ENCODE measurements around the gene FRG2B.
"Not testable (repeated sequence)": the region's sequence is repeated elsewhere in the genome, so short reads cannot be mapped to it uniquely, and the experiment has no call there.

The FRG2B gene

DNA sequence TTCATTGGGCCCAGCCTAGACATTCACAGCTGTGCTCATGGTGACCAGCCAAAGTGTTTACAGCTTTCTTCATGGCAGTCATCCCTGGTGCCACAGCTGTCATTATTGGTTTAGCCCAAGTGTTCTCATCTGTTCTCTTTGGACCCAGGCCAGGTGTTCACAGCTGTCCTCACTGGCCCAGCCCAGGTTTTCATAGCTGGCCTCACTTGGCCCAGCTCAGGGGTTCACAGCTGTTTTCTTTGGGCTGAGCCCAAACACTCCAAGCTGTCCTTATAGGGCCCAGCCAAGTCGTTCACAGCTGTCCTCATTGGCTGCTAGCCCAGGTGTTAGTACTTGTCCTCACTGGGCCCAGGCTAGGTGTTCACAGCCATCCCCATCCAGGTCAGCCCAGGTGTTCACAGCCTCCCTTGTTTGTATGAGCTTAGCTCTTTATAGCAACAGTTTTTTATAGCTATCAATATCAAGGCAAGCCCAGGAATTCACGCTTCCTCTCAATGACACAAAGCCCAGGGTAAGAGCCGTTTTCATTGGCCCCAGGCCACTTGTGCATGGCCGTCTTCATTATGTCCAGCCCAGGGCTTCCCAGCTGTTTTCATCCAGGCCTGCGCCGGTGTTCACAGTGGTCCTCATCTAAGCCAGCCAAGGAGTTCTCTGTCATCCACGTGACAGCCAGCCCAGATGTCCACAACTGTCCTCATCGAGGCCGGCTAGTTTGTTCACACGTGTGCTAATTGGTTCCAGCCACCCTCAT lies 11.6 kb downstream of the FRG2B start:
- Mint-ChIP-seq H3K36me3 (no peaks in the 10 kb centered on the region), H3K4me3 (no peak overlapping the region), H3K4me1 (no peaks in the 10 kb centered on the region), H3K27ac (no peak overlapping the region), H3K9me3 (no peaks in the 10 kb centered on the region)
- DNase-seq (ENCODE audit: low spot score in 2 of 2) (no peak), ATAC-seq (no peak)

DNA sequence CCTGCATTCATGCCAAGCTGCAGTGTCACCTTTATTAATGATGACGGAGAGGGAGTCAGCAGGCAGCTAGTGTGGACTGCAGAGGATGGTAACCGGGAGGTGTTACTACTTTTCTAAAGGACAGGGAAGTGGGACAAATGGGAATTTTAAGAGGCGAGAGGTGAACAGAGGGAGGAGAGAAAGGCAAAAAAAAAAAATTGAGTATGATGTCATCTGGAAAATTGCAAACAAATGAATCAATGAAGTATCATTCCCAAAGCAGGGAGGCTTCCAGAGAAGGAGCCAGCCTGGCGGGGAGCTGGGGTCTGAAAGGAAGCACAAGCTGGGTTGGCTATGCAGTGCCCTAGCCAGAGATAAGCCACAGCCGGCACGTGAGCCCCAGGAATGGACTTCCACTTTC lies 12.9 kb downstream of the FRG2B start:
- Mint-ChIP-seq H3K4me3 (no peak overlapping the region), H3K4me1 (no peaks in the 10 kb centered on the region), H3K9me3 (no peaks in the 10 kb centered on the region), H3K36me3 (no peaks in the 10 kb centered on the region), H3K27ac (no peak overlapping the region)
- DNase-seq (ENCODE audit: low spot score in 2 of 2), result no peak
- no peak for ATAC-seq

DNA sequence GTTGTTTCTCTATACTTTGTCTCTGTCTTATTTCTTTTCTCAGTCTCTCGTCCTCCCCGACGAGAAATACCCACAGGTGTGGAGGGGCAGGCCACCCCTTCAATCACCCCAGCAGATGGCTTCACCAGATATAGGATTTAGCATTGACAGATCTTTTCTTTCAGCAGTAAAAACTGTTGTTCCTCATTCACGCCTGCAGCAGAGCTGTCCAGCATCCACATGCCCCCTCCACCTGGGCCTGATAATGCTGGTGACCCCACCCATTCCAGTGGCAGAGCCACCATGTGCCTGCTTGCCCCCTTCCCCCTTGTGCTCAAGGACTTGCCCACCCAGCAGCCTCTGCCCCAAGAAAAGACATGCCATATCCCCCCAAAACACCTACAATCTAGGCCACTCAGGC lies 15.5 kb downstream of the FRG2B start:
- H3K9me3 Mint-ChIP-seq, result no peaks in the 10 kb centered on the region
- DNase-seq (ENCODE audit: low spot score in 2 of 2) (no peak), ATAC-seq (no peak)
- H3K36me3 Mint-ChIP-seq, result no peaks in the 10 kb centered on the region
- no peaks in the 10 kb centered on the region for H3K4me1 Mint-ChIP-seq
- H3K4me3 Mint-ChIP-seq, result no peak overlapping the region
- no peak overlapping the region for H3K27ac Mint-ChIP-seq

DNA sequence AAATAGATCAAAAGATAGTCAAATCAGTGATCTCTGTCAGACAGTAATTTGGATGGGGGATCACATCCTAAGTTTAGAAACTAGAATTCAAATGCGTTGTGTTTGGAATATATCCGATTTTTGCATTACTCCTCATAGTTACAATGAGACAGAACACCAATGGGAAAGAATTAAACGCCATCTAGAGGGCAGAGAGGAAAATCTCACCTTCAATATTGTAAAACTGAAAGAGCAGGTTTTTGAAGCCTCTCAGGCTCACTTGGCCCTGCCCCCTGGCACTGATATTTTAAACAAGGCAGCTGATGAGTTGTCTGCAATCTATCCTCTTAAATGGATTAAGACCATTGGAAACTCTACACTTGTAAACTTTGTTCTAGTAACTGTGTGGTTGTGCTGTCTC lies 17.7 kb downstream of the FRG2B start:
- H3K36me3 Mint-ChIP-seq, result no peaks in the 10 kb centered on the region
- H3K4me1 Mint-ChIP-seq, result no peaks in the 10 kb centered on the region
- DNase-seq (ENCODE audit: low spot score in 2 of 2), result no peak
- H3K27ac Mint-ChIP-seq, result no peak overlapping the region
- ATAC-seq, result no peak
- no peak overlapping the region for H3K4me3 Mint-ChIP-seq
- no peaks in the 10 kb centered on the region for H3K9me3 Mint-ChIP-seq

DNA sequence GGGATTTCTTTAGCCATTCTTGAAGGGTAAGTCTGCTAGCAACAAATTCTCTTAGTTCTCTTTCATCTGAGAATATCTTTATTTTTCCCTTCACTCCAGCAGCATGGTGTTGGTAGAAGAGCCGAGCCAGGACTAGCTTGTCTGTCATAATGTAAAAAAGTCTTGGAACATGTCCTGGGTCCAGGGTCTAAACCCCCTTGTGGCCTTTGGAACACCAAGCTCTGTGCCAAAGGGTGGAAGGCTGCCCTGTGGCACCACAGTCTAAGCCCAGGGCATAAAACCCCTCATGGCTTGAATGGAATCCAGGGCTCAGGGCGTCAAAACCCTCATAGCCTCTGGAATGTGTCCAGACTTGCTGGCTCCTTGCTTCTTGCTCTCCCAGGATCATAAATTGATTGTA lies 23.2 kb downstream of the FRG2B start:
- H3K4me1 Mint-ChIP-seq, result not testable (repeated sequence)

DNA sequence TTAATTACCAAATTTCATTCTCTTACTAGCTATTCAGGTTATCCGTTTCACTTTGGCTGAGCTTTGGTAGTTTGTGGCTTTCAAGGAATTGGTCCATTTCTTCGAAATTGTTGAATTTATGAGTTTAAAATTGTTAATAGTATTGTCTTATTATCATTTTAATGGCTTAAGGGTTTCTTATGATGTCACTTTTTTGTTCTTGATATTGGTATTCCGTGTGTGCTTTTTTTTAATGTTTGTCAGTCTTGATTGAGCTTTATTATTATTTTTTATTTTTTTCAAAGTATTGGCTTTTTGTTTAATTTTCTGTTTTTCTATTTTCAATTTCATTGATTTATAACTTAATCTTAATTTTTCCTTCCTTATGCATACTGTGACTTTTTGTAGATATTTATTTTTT lies 25.9 kb downstream of the FRG2B start:
- Mint-ChIP-seq H3K27ac (no peak overlapping the region), H3K4me3 (no peak overlapping the region), H3K36me3 (no peaks in the 10 kb centered on the region), H3K4me1 (no peaks in the 10 kb centered on the region), H3K9me3 (no peaks in the 10 kb centered on the region)
- ATAC-seq, result no peak
- DNase-seq (ENCODE audit: low spot score in 2 of 2), result no peak

More for the DNA sequence above, 23.2 kb downstream of the FRG2B start:
- H3K4me3 Mint-ChIP-seq; DNase-seq (ENCODE audit: low spot score in 2 of 2); H3K9me3 Mint-ChIP-seq; H3K27ac Mint-ChIP-seq; ATAC-seq; H3K36me3 Mint-ChIP-seq: not testable (repeated sequence)

DNA sequence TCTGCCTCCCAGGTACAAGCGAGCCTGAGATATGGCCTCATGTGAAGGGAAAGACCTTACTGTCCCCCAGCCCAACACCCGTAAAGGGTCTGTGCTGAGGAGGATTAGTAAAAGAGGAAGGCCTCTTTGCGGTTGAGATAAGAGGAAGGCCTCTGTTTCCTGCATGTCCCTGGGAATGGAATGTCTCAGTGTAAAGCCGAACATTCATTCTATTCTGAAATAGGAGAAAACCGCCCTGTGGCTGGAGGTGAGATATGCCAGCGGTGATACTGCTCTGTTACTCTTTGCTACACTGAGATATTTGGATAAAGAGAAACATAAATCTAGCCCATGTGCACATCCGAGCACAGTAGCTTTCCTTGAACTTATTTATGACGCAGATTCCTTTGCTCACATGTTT lies 26.7 kb downstream of the FRG2B start:
- not testable (repeated sequence) for H3K4me1 Mint-ChIP-seq; H3K27ac Mint-ChIP-seq; ATAC-seq; H3K4me3 Mint-ChIP-seq; DNase-seq (ENCODE audit: low spot score in 2 of 2); H3K9me3 Mint-ChIP-seq; H3K36me3 Mint-ChIP-seq

DNA sequence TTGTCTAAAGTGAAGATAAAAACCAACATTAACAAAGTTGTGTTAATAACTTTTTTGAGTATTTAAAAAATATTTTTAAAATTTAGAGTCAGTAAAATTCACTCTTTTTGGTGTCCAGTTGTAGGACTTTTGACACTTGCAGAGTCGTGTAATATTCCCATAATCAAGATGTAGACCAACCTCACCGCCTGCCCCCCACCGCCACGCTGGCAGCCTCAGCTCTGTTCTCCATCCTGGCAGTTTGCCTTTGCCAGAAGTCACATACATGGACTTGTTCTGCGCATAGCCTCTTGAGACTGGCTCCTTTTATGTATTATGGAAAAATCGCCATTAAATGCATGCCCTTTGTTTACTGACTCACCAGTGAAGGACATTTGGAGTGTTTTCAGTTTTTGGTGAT lies 33.9 kb downstream of the FRG2B start:
- Mint-ChIP-seq H3K36me3 (no peaks in the 10 kb centered on the region), H3K9me3 (no peaks in the 10 kb centered on the region), H3K27ac (no peak overlapping the region), H3K4me3 (no peak overlapping the region), H3K4me1 (no peaks in the 10 kb centered on the region)
- ATAC-seq, result no peak
- DNase-seq (ENCODE audit: low spot score in 2 of 2), result no peak

DNA sequence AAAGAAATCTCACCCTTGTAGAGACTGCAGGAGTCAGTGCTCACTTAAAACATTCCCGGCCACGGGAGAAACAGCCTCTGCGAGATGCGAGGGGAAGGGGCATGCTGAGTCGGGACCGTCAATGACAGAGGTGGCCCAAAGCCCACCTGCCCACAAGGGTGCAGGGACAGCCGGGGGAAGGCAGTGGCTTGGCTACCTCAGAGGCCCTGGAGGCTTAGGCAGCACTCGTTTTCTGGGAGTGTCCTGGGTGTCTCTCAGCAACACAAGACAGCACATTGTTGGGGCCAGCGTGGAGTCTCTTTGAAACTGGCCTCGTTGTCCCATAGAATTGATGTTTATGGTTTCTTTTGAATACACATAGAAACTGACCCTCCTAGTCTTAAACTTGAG lies 35.6 kb downstream of the FRG2B start:
- Mint-ChIP-seq H3K36me3 (no peaks in the 10 kb centered on the region), H3K4me1 (no peaks in the 10 kb centered on the region), H3K9me3 (no peaks in the 10 kb centered on the region), H3K27ac (no peak overlapping the region), H3K4me3 (no peak overlapping the region)
- DNase-seq (ENCODE audit: low spot score in 2 of 2) (no peak), ATAC-seq (no peak)

DNA sequence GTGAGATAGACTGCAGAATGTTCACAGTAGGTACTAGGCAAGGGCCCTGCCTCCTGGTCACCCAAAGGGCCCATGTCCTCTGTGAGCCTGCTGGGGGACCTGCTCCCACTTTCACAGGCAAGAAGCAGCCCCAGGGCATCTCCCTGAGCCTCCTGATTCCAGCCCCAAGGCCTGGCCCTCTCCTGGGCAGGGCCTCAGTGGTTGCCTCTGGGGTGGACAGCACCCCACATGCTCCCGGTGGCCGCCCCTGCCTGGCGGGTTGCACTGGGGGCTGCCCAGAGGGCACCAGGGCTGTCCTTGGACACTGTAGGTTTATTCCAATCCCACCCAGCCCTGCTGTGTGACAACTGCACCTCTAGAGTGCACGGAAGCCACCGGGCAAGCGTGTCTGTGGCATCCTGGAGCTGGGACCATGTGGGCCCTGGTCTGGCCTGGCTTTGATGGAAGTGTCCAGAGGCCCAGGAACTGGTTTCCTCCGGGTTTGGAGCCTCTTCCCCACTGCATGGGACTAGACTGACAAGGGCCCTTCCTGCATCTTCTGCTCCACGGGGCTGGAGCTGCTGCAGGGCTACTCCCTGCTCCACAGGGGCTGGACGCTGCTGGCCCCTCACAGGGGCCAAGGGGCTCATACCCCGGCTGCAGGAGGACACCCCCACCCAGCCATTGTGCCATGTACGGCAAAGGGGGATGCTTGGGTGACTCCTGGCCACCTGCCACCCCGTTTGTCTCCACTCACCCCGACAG lies 36.2 kb downstream of the FRG2B start:
- ATAC-seq, result no peak
- H3K4me1 Mint-ChIP-seq, result no peaks in the 10 kb centered on the region
- DNase-seq (ENCODE audit: low spot score in 2 of 2), result no peak
- no peak overlapping the region for H3K27ac Mint-ChIP-seq
- no peaks in the 10 kb centered on the region for H3K9me3 Mint-ChIP-seq
- H3K36me3 Mint-ChIP-seq, result no peaks in the 10 kb centered on the region
- no peak overlapping the region for H3K4me3 Mint-ChIP-seq

DNA sequence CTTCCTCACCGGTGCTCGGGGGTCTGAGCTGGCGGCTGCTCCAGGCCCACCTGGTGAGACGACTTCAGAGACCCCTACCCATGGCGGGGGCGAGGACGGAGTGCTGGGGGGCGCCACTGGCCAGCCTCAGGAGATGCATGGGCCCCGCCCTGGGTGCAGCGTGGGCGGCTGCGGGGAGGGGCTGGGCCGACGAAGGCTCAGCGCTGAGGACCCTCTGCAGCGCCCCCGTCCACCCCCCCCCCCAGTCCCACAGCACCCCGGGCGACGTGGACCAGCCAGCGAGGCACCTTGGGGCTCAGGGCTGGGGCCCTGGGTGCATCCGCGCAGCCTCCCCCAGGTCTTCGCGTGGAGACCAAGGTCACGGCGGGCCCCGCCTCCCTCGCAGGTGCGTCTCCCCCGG lies 49.6 kb downstream of the FRG2B start:
- H3K4me1 Mint-ChIP-seq; H3K4me3 Mint-ChIP-seq; DNase-seq (ENCODE audit: low spot score in 2 of 2); H3K27ac Mint-ChIP-seq; ATAC-seq; H3K36me3 Mint-ChIP-seq: not testable (repeated sequence)
- H3K9me3 Mint-ChIP-seq, result peaks cover 13% of the 10 kb centered on the region

Measured in stimulated activated effector memory CD8-positive, alpha-beta T cell treated with anti-CD3 and anti-CD28 coated beads, Interleukin-12 subunit alpha, Interleukin-12 subunit beta, amount 100 ng/mL, for 72 hours (primary cell).